Mesothelial cell of epicardium (in vitro differentiated cells): Measurements from ENCODE around the gene NT5DC1. TPM values are rescaled to one million over a fixed set of nuclear protein-coding genes. Genes with fewer than 3 reads are reported as not detected.
A peak's percentile ranks its signal among the peaks of the same experiment; 100 is the strongest.

Experiments used
- DNase-seq, 2 experiments: peaks; one replicate each; pipeline ENCODE4 v3.0.0; 2021; ENCODE audit warnings: low spot score in 2 of 2; ENCODE audit not compliant: unreplicated experiment in 2 of 2
- H3K27ac Mint-ChIP-seq: 2 replicates; pipeline ENCODE4 v1.8.0; 2021; ENCODE audit warnings: mixed read lengths
- H3K27me3 Mint-ChIP-seq: 2 replicates; pipeline ENCODE4 v1.8.0; 2021; ENCODE audit warnings: low read depth, mixed read lengths
- H3K36me3 Mint-ChIP-seq: 2 replicates; pipeline ENCODE4 v1.8.0; 2021; ENCODE audit warnings: mixed read lengths
- H3K4me1 Mint-ChIP-seq: 2 replicates; pipeline ENCODE4 v1.8.0; 2021; ENCODE audit warnings: mixed read lengths
- H3K4me3 Mint-ChIP-seq: 2 replicates; pipeline ENCODE4 v1.8.0; 2021; ENCODE audit warnings: mild to moderate bottlenecking, moderate library complexity, mixed read lengths
- H3K9me3 Mint-ChIP-seq: 2 replicates; pipeline ENCODE4 v1.8.0; 2021; ENCODE audit warnings: mixed read lengths
- CTCF ChIP-seq: fragments of 200-600 bp; sonication (generic); IDR thresholded peaks from one replicate; pipeline ENCODE4 v1.5.0; 2021; ENCODE audit warnings: antibody characterized with exemption; ENCODE audit not compliant: unreplicated experiment
- total RNA-seq: library from RNA; stranded (reverse); gene quantifications from 3 replicates; pipeline ENCODE4 v1.2.1, GENCODE V29; 2021

NT5DC1 gene
- total RNA-seq, 1 donor from 2014 or later: 34.5 TPM

- no peak for DNase-seq
Observed at GRCh38 chr6:116239856-116240255, 139.2 kb downstream of the NT5DC1 start.

GRCh38 chr6:116244284-116244683, 143.6 kb downstream of the NT5DC1 start:
- Mint-ChIP-seq H3K4me1 (peaks cover 16% of the 10 kb centered on the region), H3K27ac (peak overlapping the region; percentile 26), H3K27me3 (no peaks in the 10 kb centered on the region), H3K36me3 (peaks cover 6% of the 10 kb centered on the region), H3K9me3 (no peaks in the 10 kb centered on the region), H3K4me3 (no peak overlapping the region)
- no peak for TF ChIP-seq CTCF
- DNase-seq: no peak

More at GRCh38 chr6:116239856-116240255, 139.2 kb downstream of the NT5DC1 start:
- Mint-ChIP-seq H3K27ac (no peak overlapping the region), H3K36me3 (peaks cover 12% of the 10 kb centered on the region), H3K4me1 (peaks cover 10% of the 10 kb centered on the region), H3K4me3 (no peak overlapping the region), H3K27me3 (no peaks in the 10 kb centered on the region), H3K9me3 (no peaks in the 10 kb centered on the region)
- TF ChIP-seq CTCF: no peak

GRCh38 chr6:116246089-116246488, 145.4 kb downstream of the NT5DC1 start:
- no peaks in the 10 kb centered on the region for H3K9me3 Mint-ChIP-seq
- H3K4me1 Mint-ChIP-seq: peaks cover 29% of the 10 kb centered on the region
- no peaks in the 10 kb centered on the region for H3K27me3 Mint-ChIP-seq
- H3K27ac Mint-ChIP-seq: no peak overlapping the region
- no peak for TF ChIP-seq CTCF
- no peak for DNase-seq
- no peak overlapping the region for H3K4me3 Mint-ChIP-seq
- H3K36me3 Mint-ChIP-seq: peaks cover 1% of the 10 kb centered on the region

- no peak overlapping the region for H3K27ac Mint-ChIP-seq
- H3K27me3 Mint-ChIP-seq: no peaks in the 10 kb centered on the region
- peaks cover 1% of the 10 kb centered on the region for H3K36me3 Mint-ChIP-seq
- no peak for DNase-seq
- H3K4me1 Mint-ChIP-seq: peaks cover 41% of the 10 kb centered on the region
- TF ChIP-seq CTCF: no peak
- H3K9me3 Mint-ChIP-seq: no peaks in the 10 kb centered on the region
- no peak overlapping the region for H3K4me3 Mint-ChIP-seq
Observed at GRCh38 chr6:116247285-116247684, 146.6 kb downstream of the NT5DC1 start.

- Mint-ChIP-seq H3K4me3 (no peak overlapping the region), H3K36me3 (peaks cover 1% of the 10 kb centered on the region), H3K27me3 (no peaks in the 10 kb centered on the region), H3K9me3 (no peaks in the 10 kb centered on the region), H3K27ac (no peak overlapping the region), H3K4me1 (peaks cover 41% of the 10 kb centered on the region)
- TF ChIP-seq CTCF: no peak
- DNase-seq: no peak
Observed at GRCh38 chr6:116248577-116248976, 147.9 kb downstream of the NT5DC1 start.
